Measurements from ENCODE around the gene RPRD1A. TPM values are rescaled to one million over a fixed set of nuclear protein-coding genes. Genes with fewer than 3 reads are reported as not detected.

RPRD1A gene
- total RNA-seq, 1 experiment from 2014 or later = 80.7 TPM

- RAD21 ChIA-PET (ENCODE audit: low non-redundant PET in 1 of 2, low total read pairs in 2 of 2, uncharacterized antibody in 2 of 2, unreplicated experiment in 2 of 2) = no interaction called here
- Histone ChIP-seq H3K4me2 (ENCODE audit: low read length) (no peak overlapping the region), H3K79me2 (ENCODE audit: insufficient read depth, low read length) (no peaks in the 10 kb centered on the region), H3K9me3 (ENCODE audit: control insufficient read depth in 1 of 2, insufficient read depth in 1 of 2, low read depth in 1 of 2, low read length in 2 of 2) (no peaks in the 10 kb centered on the region), H3K9ac (ENCODE audit: low read length) (no peak overlapping the region), H2AFZ (ENCODE audit: low read depth, low read length, poor library complexity, severe bottlenecking) (no peak overlapping the region), H3K4me3 (replicated peaks in 1 of 2; ENCODE audit: low read depth in 1 of 2, low read length in 2 of 2) (no peak overlapping the region), H3K27ac (ENCODE audit: low read depth, low read length) (no peak overlapping the region), H3K27me3 (ENCODE audit: insufficient read depth, low read length) (no peaks in the 10 kb centered on the region), H3K36me3 (ENCODE audit: control insufficient read depth in 1 of 2, insufficient read depth in 2 of 2, low read length in 2 of 2) (no peaks in the 10 kb centered on the region), H3K9me2 (ENCODE audit: insufficient read depth) (no peaks in the 10 kb centered on the region), H4K20me1 (ENCODE audit: insufficient read depth) (no peaks in the 10 kb centered on the region), H3K4me1 (ENCODE audit: control insufficient read depth in 1 of 2, insufficient read depth in 2 of 2, low read length in 2 of 2) (no peaks in the 10 kb centered on the region)
- intact Hi-C loops (cut with micrococcal nuclease) = no loop called here
- POLR2A ChIA-PET = no interaction called here
- DNase-seq (ENCODE audit: low read depth, low spot score) (no peak), ATAC-seq (no peak)
- no TSS peak for BruUV-seq (replicated peaks)
- CTCF ChIA-PET = interaction anchor here (2.0 kb wide), 1 partner anchor 11 kb away, joined by 8 read pairs; no protein-coding TSS in a partner anchor
- no peak for TF ChIP-seq ZNF274 (IDR thresholded peaks at IDR 0.05; ENCODE audit: low read depth, low read length)
- TF ChIP-seq, protein P1, sequence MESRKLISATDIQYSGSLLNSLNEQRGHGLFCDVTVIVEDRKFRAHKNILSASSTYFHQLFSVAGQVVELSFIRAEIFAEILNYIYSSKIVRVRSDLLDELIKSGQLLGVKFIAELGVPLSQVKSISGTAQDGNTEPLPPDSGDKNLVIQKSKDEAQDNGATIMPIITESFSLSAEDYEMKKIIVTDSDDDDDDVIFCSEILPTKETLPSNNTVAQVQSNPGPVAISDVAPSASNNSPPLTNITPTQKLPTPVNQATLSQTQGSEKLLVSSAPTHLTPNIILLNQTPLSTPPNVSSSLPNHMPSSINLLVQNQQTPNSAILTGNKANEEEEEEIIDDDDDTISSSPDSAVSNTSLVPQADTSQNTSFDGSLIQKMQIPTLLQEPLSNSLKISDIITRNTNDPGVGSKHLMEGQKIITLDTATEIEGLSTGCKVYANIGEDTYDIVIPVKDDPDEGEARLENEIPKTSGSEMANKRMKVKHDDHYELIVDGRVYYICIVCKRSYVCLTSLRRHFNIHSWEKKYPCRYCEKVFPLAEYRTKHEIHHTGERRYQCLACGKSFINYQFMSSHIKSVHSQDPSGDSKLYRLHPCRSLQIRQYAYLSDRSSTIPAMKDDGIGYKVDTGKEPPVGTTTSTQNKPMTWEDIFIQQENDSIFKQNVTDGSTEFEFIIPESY (IDR thresholded peaks at IDR 0.05; ENCODE audit: extremely low read depth, insufficient replicate concordance, low read length) = no peak
- TF ChIP-seq SIN3A (IDR thresholded peaks at IDR 0.05; ENCODE audit: low read depth) = no peak
- TF ChIP-seq SRF (IDR thresholded peaks at IDR 0.05; ENCODE audit: low read depth) = no peak
- TF ChIP-seq TCF7L2 (IDR thresholded peaks at IDR 0.05; ENCODE audit: borderline replicate concordance, extremely low read depth, insufficient read depth, insufficient read length) = no peak
- no peak for TF ChIP-seq FOSL1 (IDR thresholded peaks at IDR 0.05; ENCODE audit: low read depth)
- TF ChIP-seq EZH2 (IDR thresholded peaks at IDR 0.05) = no peak
- no peak for TF ChIP-seq CEBPB (IDR thresholded peaks at IDR 0.05; ENCODE audit: low read depth)
- TF ChIP-seq, protein P2, sequence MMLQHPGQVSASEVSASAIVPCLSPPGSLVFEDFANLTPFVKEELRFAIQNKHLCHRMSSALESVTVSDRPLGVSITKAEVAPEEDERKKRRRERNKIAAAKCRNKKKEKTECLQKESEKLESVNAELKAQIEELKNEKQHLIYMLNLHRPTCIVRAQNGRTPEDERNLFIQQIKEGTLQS (IDR thresholded peaks at IDR 0.05) = no peak
- TF ChIP-seq EZH2phosphoT487 (IDR thresholded peaks at IDR 0.05; ENCODE audit: borderline replicate concordance) = no peak
- TF ChIP-seq ELF1 (IDR thresholded peaks at IDR 0.05; ENCODE audit: borderline replicate concordance, low read depth) = no peak
- no peak for TF ChIP-seq MAX (IDR thresholded peaks at IDR 0.05)
- no peak for TF ChIP-seq RAD21 (IDR thresholded peaks at IDR 0.05; ENCODE audit: low read depth)
Measured at GRCh38 chr18:36085195-36085594, 17.8 kb upstream of the RPRD1A start.

All from HCT116 (cell line).